Measurements from ENCODE around the gene PSMD5.

Gene PSMD5

DNA sequence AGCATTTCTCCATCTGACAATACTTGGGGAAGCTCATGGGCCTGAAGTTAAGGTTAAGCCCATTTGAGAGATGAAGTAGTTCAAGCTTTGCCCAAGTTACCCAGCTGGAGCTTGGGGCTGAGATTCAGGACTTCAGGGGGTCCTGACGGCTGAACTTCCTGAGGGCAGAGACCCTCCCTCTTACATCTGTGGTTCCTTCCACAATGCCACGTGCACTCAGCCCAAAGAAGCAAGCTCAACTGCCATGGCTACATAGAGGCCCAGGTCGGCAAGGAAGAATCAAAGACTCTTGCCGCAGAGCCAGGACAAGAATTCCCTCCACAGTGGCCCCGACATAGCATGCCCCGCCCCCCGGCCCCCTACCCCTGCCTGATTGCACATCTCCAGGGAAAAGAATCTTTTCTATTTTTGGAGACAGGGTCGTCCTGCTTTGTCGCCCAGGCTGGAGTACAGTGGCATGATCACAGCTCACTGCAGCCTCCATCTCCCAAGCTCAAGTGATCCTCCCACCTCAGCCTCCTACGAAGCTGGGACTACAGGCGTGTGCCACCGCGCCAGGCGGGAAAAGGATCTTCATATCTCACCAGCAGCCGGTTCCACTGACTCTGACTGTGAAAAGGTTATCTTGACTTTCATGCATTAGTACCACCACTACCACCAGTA, 25.1 kb upstream of the PSMD5 start:
- TF ChIP-seq, protein P1, sequence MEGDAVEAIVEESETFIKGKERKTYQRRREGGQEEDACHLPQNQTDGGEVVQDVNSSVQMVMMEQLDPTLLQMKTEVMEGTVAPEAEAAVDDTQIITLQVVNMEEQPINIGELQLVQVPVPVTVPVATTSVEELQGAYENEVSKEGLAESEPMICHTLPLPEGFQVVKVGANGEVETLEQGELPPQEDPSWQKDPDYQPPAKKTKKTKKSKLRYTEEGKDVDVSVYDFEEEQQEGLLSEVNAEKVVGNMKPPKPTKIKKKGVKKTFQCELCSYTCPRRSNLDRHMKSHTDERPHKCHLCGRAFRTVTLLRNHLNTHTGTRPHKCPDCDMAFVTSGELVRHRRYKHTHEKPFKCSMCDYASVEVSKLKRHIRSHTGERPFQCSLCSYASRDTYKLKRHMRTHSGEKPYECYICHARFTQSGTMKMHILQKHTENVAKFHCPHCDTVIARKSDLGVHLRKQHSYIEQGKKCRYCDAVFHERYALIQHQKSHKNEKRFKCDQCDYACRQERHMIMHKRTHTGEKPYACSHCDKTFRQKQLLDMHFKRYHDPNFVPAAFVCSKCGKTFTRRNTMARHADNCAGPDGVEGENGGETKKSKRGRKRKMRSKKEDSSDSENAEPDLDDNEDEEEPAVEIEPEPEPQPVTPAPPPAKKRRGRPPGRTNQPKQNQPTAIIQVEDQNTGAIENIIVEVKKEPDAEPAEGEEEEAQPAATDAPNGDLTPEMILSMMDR (IDR thresholded peaks at IDR 0.05; ENCODE audit: low read depth, low read length), result no peak
- DNase-seq (ENCODE audit: extremely low read depth, low read depth), result no peak

DNA sequence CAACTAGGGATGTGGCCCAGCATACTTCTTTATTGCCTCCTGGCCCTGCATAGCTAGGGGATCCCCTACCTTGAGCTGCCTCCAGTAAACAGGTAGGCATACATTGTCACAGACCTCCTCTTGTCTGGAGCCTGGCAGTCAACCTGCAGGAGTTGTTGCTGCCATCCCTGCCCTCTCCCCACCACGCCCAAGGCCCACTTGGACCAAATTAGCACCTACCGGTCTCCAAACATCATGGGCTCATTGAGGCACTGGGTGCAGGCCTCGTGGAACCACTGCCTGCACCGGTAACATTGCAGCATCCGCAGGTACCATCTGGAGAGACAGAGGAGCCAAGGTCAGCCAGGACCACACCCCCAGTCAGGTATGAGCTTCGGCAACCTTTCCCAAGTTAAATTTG, 23.9 kb upstream of the PSMD5 start:
- TF ChIP-seq, protein P1 (IDR thresholded peaks at IDR 0.05; ENCODE audit: low read depth, low read length), result no peak
- no peak for DNase-seq (ENCODE audit: extremely low read depth, low read depth)

DNA sequence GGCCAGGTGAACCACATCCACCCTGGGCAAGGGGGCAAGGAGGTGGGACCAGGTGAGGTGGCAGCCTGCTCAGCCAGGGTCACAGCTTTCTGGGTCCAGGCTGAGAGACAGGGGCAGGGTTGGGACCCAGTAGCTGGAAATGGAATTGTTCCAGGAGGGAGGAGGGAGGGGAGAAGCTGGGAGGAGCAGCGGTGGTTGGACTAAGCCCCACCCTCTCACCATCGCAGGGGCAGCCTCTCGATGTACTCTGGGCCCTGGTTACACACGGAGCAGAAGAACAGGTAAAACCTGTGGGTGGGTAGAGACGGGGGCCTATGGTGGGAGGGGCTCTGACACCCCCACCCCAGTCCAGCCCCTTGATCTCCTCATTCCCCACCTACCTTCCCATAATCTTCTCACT, 23.1 kb upstream of the PSMD5 start:
- TF ChIP-seq, protein P1 (IDR thresholded peaks at IDR 0.05; ENCODE audit: low read depth, low read length), result no peak
- DNase-seq (ENCODE audit: extremely low read depth, low read depth), result no peak

DNA sequence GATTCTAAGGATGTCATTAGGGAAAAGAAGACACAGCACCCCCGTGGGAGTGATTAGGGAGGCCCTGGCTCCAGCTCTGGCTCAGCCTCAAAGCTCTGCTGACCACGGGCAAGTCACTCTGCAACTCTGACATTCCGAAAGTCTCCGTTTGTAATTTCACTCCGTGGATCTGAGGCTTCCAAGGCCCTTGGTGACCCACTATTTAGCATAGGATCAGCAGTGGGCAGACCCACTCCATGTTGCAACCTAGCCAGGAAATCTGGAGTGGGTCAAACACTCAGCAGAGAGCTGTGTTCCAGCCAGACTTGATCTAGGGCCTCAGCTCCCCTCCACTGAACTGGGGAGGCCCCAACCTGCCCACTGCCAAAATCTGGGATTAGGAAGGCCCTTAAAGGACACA, 22.5 kb upstream of the PSMD5 start:
- TF ChIP-seq, protein P1 (IDR thresholded peaks at IDR 0.05; ENCODE audit: low read depth, low read length), result no peak
- no peak for DNase-seq (ENCODE audit: extremely low read depth, low read depth)

DNA sequence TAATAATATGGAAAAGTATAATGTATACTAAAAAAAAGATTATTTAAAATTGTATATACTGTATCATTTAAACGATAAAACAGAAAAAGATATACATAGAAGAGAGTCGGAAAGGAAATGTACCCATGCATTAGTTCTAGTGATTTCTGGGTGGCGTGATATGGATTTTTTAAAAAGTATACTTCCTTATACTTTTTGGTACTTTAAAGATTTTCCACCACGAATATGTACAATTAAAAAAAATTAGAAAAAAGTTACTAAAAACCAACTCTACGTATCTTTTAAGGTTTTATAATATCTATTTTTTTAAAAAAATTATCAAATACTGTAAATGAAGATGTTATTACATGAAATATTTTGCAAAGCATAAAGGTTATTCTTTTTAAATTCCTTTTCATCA, 22.0 kb upstream of the PSMD5 start:
- TF ChIP-seq, protein P1 (IDR thresholded peaks at IDR 0.05; ENCODE audit: low read depth, low read length), result no peak
- no peak for DNase-seq (ENCODE audit: extremely low read depth, low read depth)

DNA sequence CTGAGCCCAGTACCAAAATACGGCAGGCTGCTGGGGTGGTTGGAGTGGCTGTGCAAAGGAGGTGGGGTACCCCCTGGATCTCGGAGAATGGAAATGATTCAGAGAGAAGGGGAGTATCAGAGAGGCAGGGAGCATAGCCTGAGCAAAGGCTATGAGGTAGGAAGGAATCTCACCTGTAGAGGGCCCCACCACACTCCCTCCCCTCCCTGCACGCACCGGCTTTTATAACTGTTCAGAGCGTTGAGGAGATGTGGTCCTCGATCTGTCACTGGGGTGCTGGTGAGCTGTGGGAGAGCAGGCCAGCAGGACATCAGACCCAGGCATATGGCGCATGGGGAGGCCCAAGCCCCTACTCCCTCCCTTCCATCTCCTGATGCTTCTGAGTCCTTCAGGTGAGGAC, 21.1 kb upstream of the PSMD5 start:
- DNase-seq (ENCODE audit: extremely low read depth, low read depth), result no peak
- TF ChIP-seq, protein P1 (IDR thresholded peaks at IDR 0.05; ENCODE audit: low read depth, low read length), result no peak

DNA sequence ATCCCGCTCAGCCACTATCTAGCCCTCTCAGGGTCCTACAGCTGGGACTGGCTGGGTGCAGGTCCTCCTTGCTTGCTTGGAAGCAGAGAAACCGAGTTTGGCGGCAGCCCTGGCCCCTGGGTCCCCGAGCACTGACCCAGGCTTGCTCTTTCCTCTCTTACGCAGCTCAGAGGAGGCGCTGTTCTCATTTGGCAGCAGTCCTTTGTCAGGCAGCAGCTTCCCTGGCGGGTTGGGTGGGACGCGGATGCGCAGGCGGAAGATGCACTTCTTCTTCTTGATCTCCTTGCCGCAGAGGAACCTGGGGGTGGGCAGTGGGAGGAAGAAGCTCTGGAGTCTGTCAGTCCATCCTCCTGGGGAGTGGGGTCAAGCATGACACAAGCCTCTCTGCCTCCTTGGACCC, 19.7 kb upstream of the PSMD5 start:
- no peak for DNase-seq (ENCODE audit: extremely low read depth, low read depth)
- TF ChIP-seq, protein P1 (IDR thresholded peaks at IDR 0.05; ENCODE audit: low read depth, low read length), result no peak

All from AG09319 (cell line).